GM23338 (cell line): Measurements from ENCODE around the gene APOL4. TPM values are rescaled to one million over a fixed set of nuclear protein-coding genes. Genes with fewer than 3 reads are reported as not detected.

Source experiments
- ATAC-seq: fragments of 200-7000 bp; cut with Tn5 transposase; 3 replicates; pipeline ENCODE4 v1.9.1; 2020
- DNase-seq: peaks from one replicate; pipeline ENCODE4 v3.0.0-alpha.2; 2015; ENCODE audit warnings: low spot score
- H2AFZ ChIP-seq: fragments of 200-600 bp; sonication (generic); 2 replicates; pipeline ENCODE4 v1.8.0; 2016; ENCODE audit warnings: antibody characterized with exemption, mild to moderate bottlenecking, moderate library complexity
- H3F3A ChIP-seq: fragments of 200-600 bp; sonication (generic); replicated peaks from 2 replicates; pipeline ENCODE4 v1.8.0; 2017; ENCODE audit warnings: antibody characterized with exemption, mixed run types, low read depth
- H3K27ac ChIP-seq: fragments of 200-600 bp; sonication (generic); 2 replicates; pipeline ENCODE4 v1.6.1; 2016; ENCODE audit warnings: low read depth
- H3K27me3 ChIP-seq: fragments of 200-600 bp; sonication (generic); 2 replicates; pipeline ENCODE4 v1.8.0; 2016; ENCODE audit warnings: mild to moderate bottlenecking, mixed run types, moderate library complexity; ENCODE audit not compliant: insufficient read depth
- H3K36me3 ChIP-seq: fragments of 200-600 bp; sonication (generic); 2 replicates; pipeline ENCODE4 v1.8.0; 2016; ENCODE audit warnings: mild to moderate bottlenecking; ENCODE audit not compliant: insufficient read depth
- H3K4me1 ChIP-seq: fragments of 200-600 bp; sonication (generic); 2 replicates; pipeline ENCODE4 v1.8.0; 2016; ENCODE audit warnings: mild to moderate bottlenecking, moderate library complexity; ENCODE audit not compliant: insufficient read depth
- H3K4me2 ChIP-seq: fragments of 200-600 bp; sonication (generic); 2 replicates; pipeline ENCODE4 v1.7.1; 2017; ENCODE audit warnings: mixed run types
- H3K4me3 ChIP-seq: fragments of 200-600 bp; sonication (generic); 2 replicates; pipeline ENCODE4 v1.6.1; 2016; ENCODE audit warnings: mixed run types
- H3K79me2 ChIP-seq: fragments of 200-600 bp; sonication (generic); replicated peaks from 2 replicates; pipeline ENCODE4 v1.8.0; 2017; ENCODE audit warnings: mild to moderate bottlenecking; ENCODE audit not compliant: insufficient read depth
- H3K9me2 ChIP-seq: fragments of 200-600 bp; sonication (generic); 2 replicates; pipeline ENCODE4 v1.8.0; 2017; ENCODE audit not compliant: insufficient read depth
- H4K20me1 ChIP-seq: fragments of 200-600 bp; sonication (generic); replicated peaks from 2 replicates; pipeline ENCODE4 v1.8.0; 2017; ENCODE audit warnings: mild to moderate bottlenecking; ENCODE audit not compliant: insufficient read depth
- H3K27ac Mint-ChIP-seq: 2 replicates; pipeline ENCODE4 v1.8.0; 2020; ENCODE audit warnings: inconsistent platforms, mild to moderate bottlenecking, moderate library complexity, mixed read lengths
- H3K27me3 Mint-ChIP-seq: 3 replicates; pipeline ENCODE4 v1.8.0; 2022; ENCODE audit warnings: low read depth, mild to moderate bottlenecking, moderate library complexity, mixed read lengths, inconsistent platforms; ENCODE audit not compliant: insufficient read depth, poor library complexity
- H3K36me3 Mint-ChIP-seq: 3 replicates; pipeline ENCODE4 v1.8.0; 2021; ENCODE audit warnings: low read depth, mild to moderate bottlenecking, inconsistent platforms, moderate library complexity, mixed read lengths
- H3K4me1 Mint-ChIP-seq: 3 replicates; pipeline ENCODE4 v1.8.0; 2020; ENCODE audit warnings: mild to moderate bottlenecking, inconsistent platforms, mixed read lengths
- H3K4me3 Mint-ChIP-seq: 3 replicates; pipeline ENCODE4 v1.8.0; 2021; ENCODE audit warnings: moderate library complexity, mild to moderate bottlenecking, inconsistent platforms, mixed read lengths
- H3K9me3 Mint-ChIP-seq: 3 replicates; pipeline ENCODE4 v1.8.0; 2020; ENCODE audit warnings: moderate library complexity, mild to moderate bottlenecking, inconsistent platforms, mixed read lengths
- CREB1 ChIP-seq: fragments of 250-450 bp; sonication (Bioruptor Pico); IDR thresholded peaks from 2 replicates; pipeline ENCODE4 v1.5.0; 2020; ENCODE audit warnings: low read depth, mild to moderate bottlenecking, moderate library complexity
- EZH2 ChIP-seq: fragments of 200-600 bp; sonication (generic); IDR thresholded peaks from one replicate; pipeline ENCODE4 v1.8.0; 2017; ENCODE audit warnings: antibody characterized with exemption, mild to moderate bottlenecking, low read depth; ENCODE audit not compliant: unreplicated experiment
- JUNB ChIP-seq: IDR thresholded peaks from one replicate; pipeline ENCODE4 v1.6.1; 2016; ENCODE audit warnings: antibody characterized with exemption; ENCODE audit not compliant: unreplicated experiment
- ZNF114 ChIP-seq: fragments of 250-450 bp; sonication (Bioruptor Pico); IDR thresholded peaks from 2 replicates; pipeline ENCODE4 v1.5.0; 2020; ENCODE audit warnings: mild to moderate bottlenecking, moderate library complexity
- polyA plus RNA-seq: library from polyadenylated mRNA; unstranded; fragments of >200 nt; fragmentation: Nextera tagmentation; extraction: Ambion mirVana; gene quantifications from 2 replicates; pipeline ENCODE4 v1.2.1, GENCODE V29; 2016
- total RNA-seq: library from RNA; depleted of rRNA; stranded (reverse); fragments of >200 nt; shearing (Covaris generic); gene quantifications from 2 replicates; pipeline ENCODE4 v1.2.3, GENCODE V29; 2014
- TF ChIP-seq, protein P1 (sequence below): fragments of 250-450 bp; sonication (Bioruptor Pico); IDR thresholded peaks from 2 replicates; pipeline ENCODE4 v1.5.0; 2020; ENCODE audit warnings: mild to moderate bottlenecking, moderate library complexity
- TF ChIP-seq, protein P2 (sequence below): IDR thresholded peaks from one replicate; pipeline ENCODE4 v1.6.1; 2018; ENCODE audit warnings: antibody characterized with exemption; ENCODE audit not compliant: unreplicated experiment
- TF ChIP-seq, protein P3 (sequence below), 2 experiments: fragments of 200-600 bp in 1 of 2; sonication (generic) in 1 of 2; conservative IDR thresholded peaks; 2 replicates each; pipeline versions ENCODE4 v1.5.1 to v1.6.1; 2016 to 2017; ENCODE audit warnings: antibody characterized with exemption in 2 of 2, low read depth in 2 of 2, mild to moderate bottlenecking in 2 of 2, moderate library complexity in 1 of 2
- TF ChIP-seq, protein P4 (sequence below): IDR thresholded peaks from 2 replicates; pipeline ENCODE4 v1.6.1; 2016; ENCODE audit warnings: antibody characterized with exemption

APOL4 gene
- total and polyA plus RNA-seq, 2 experiments from 2014 or later: not detected

DNA sequence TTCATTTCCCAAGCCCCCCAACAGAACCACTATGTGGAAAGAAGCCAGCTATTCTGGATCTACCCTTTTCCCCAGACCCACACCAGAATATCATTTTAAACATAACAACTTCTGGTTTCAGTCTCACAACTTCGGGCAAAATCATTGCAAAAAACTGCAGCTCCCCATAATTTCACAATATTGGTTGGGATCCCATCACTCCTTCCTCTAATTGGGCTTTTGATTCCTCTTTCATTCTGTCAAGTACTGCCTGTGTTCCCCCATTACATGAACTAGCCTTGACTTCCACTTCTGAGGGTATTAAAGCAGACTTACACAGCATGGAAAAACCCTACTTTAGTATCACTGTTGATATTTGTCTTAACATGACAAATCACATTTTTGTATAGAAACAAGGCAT is 37.0 kb downstream of the APOL4 start (continued):
- TF ChIP-seq, protein P1, sequence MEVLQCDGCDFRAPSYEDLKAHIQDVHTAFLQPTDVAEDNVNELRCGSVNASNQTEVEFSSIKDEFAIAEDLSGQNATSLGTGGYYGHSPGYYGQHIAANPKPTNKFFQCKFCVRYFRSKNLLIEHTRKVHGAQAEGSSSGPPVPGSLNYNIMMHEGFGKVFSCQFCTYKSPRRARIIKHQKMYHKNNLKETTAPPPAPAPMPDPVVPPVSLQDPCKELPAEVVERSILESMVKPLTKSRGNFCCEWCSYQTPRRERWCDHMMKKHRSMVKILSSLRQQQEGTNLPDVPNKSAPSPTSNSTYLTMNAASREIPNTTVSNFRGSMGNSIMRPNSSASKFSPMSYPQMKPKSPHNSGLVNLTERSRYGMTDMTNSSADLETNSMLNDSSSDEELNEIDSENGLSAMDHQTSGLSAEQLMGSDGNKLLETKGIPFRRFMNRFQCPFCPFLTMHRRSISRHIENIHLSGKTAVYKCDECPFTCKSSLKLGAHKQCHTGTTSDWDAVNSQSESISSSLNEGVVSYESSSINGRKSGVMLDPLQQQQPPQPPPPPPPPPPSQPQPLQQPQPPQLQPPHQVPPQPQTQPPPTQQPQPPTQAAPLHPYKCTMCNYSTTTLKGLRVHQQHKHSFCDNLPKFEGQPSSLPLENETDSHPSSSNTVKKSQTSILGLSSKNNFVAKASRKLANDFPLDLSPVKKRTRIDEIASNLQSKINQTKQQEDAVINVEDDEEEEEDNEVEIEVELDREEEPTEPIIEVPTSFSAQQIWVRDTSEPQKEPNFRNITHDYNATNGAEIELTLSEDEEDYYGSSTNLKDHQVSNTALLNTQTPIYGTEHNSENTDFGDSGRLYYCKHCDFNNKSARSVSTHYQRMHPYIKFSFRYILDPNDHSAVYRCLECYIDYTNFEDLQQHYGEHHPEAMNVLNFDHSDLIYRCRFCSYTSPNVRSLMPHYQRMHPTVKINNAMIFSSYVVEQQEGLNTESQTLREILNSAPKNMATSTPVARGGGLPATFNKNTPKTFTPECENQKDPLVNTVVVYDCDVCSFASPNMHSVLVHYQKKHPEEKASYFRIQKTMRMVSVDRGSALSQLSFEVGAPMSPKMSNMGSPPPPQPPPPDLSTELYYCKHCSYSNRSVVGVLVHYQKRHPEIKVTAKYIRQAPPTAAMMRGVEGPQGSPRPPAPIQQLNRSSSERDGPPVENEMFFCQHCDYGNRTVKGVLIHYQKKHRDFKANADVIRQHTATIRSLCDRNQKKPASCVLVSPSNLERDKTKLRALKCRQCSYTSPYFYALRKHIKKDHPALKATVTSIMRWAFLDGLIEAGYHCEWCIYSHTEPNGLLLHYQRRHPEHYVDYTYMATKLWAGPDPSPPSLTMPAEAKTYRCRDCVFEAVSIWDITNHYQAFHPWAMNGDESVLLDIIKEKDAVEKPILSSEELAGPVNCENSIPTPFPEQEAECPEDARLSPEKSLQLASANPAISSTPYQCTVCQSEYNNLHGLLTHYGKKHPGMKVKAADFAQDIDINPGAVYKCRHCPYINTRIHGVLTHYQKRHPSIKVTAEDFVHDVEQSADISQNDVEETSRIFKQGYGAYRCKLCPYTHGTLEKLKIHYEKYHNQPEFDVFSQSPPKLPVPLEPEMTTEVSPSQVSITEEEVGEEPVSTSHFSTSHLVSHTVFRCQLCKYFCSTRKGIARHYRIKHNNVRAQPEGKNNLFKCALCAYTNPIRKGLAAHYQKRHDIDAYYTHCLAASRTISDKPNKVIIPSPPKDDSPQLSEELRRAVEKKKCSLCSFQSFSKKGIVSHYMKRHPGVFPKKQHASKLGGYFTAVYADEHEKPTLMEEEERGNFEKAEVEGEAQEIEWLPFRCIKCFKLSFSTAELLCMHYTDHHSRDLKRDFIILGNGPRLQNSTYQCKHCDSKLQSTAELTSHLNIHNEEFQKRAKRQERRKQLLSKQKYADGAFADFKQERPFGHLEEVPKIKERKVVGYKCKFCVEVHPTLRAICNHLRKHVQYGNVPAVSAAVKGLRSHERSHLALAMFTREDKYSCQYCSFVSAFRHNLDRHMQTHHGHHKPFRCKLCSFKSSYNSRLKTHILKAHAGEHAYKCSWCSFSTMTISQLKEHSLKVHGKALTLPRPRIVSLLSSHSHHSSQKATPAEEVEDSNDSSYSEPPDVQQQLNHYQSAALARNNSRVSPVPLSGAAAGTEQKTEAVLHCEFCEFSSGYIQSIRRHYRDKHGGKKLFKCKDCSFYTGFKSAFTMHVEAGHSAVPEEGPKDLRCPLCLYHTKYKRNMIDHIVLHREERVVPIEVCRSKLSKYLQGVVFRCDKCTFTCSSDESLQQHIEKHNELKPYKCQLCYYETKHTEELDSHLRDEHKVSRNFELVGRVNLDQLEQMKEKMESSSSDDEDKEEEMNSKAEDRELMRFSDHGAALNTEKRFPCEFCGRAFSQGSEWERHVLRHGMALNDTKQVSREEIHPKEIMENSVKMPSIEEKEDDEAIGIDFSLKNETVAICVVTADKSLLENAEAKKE (CRISPR knock-in tag): no peak
- TF ChIP-seq, protein P2, sequence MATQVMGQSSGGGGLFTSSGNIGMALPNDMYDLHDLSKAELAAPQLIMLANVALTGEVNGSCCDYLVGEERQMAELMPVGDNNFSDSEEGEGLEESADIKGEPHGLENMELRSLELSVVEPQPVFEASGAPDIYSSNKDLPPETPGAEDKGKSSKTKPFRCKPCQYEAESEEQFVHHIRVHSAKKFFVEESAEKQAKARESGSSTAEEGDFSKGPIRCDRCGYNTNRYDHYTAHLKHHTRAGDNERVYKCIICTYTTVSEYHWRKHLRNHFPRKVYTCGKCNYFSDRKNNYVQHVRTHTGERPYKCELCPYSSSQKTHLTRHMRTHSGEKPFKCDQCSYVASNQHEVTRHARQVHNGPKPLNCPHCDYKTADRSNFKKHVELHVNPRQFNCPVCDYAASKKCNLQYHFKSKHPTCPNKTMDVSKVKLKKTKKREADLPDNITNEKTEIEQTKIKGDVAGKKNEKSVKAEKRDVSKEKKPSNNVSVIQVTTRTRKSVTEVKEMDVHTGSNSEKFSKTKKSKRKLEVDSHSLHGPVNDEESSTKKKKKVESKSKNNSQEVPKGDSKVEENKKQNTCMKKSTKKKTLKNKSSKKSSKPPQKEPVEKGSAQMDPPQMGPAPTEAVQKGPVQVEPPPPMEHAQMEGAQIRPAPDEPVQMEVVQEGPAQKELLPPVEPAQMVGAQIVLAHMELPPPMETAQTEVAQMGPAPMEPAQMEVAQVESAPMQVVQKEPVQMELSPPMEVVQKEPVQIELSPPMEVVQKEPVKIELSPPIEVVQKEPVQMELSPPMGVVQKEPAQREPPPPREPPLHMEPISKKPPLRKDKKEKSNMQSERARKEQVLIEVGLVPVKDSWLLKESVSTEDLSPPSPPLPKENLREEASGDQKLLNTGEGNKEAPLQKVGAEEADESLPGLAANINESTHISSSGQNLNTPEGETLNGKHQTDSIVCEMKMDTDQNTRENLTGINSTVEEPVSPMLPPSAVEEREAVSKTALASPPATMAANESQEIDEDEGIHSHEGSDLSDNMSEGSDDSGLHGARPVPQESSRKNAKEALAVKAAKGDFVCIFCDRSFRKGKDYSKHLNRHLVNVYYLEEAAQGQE: no peak
- TF ChIP-seq EZH2: no peak

DNA sequence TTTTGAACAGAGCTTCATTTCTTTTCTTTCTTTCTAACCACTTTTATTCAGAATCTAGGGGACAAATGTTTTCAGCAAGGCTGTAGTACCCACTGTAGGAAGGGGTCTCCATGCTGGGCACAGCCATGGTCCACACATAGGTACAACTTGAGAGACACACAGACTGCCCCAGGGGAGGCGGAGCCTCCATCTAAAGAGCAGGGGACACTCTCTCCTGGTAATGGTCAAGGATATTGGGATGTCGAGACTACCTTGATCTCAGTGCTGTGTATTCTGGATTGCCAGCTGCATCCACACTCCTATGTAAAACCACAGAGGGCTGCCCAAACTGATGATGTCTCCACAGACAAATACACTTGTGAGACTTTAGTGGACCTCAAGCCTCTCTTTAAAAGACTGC is 38.1 kb downstream of the APOL4 start:
- Histone ChIP-seq H2AFZ (no peak overlapping the region), H3K36me3 (no peaks in the 10 kb centered on the region), H3K9me2 (no peaks in the 10 kb centered on the region), H3K4me3 (no peak overlapping the region), H3F3A (no peaks in the 10 kb centered on the region), H3K4me2 (no peak overlapping the region), H3K27me3 (no peaks in the 10 kb centered on the region), H3K27ac (no peak overlapping the region), H3K4me1 (0 out of 2 replicates have a peak, but pooled peaks cover 8% of the 10 kb centered on the region), H3K79me2 (no peaks in the 10 kb centered on the region), H4K20me1 (no peaks in the 10 kb centered on the region)
- peaks cover 1% of the 10 kb centered on the region; the same call in 1 of the 3 replicates for H3K9me3 Mint-ChIP-seq
- TF ChIP-seq, protein P3, sequence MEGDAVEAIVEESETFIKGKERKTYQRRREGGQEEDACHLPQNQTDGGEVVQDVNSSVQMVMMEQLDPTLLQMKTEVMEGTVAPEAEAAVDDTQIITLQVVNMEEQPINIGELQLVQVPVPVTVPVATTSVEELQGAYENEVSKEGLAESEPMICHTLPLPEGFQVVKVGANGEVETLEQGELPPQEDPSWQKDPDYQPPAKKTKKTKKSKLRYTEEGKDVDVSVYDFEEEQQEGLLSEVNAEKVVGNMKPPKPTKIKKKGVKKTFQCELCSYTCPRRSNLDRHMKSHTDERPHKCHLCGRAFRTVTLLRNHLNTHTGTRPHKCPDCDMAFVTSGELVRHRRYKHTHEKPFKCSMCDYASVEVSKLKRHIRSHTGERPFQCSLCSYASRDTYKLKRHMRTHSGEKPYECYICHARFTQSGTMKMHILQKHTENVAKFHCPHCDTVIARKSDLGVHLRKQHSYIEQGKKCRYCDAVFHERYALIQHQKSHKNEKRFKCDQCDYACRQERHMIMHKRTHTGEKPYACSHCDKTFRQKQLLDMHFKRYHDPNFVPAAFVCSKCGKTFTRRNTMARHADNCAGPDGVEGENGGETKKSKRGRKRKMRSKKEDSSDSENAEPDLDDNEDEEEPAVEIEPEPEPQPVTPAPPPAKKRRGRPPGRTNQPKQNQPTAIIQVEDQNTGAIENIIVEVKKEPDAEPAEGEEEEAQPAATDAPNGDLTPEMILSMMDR (conservative IDR thresholded peaks at IDR 0.05; ENCODE audit: low read depth in 2 of 2): no peak
- no peak for TF ChIP-seq JUNB
- TF ChIP-seq ZNF114 (CRISPR knock-in tag): no peak
- TF ChIP-seq EZH2: no peak
- TF ChIP-seq, protein P4, sequence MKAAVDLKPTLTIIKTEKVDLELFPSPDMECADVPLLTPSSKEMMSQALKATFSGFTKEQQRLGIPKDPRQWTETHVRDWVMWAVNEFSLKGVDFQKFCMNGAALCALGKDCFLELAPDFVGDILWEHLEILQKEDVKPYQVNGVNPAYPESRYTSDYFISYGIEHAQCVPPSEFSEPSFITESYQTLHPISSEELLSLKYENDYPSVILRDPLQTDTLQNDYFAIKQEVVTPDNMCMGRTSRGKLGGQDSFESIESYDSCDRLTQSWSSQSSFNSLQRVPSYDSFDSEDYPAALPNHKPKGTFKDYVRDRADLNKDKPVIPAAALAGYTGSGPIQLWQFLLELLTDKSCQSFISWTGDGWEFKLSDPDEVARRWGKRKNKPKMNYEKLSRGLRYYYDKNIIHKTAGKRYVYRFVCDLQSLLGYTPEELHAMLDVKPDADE: no peak
- TF ChIP-seq CREB1 (CRISPR knock-in tag): no peak
- DNase-seq (no peak), ATAC-seq (no peak)
- no peak overlapping the region for H3K27ac Mint-ChIP-seq
- H3K4me3 Mint-ChIP-seq: no peak overlapping the region
- H3K4me1 Mint-ChIP-seq: peaks cover 32% of the 10 kb centered on the region
- no peaks in the 10 kb centered on the region for H3K36me3 Mint-ChIP-seq
- H3K27me3 Mint-ChIP-seq: peaks cover 3% of the 10 kb centered on the region
